IMR-90 (cell line): Measurements from ENCODE around the gene SOBP.

ENCODE experiments used
- MAZ ChIP-seq: IDR thresholded peaks from 2 replicates; pipeline ENCODE4 v1.6.1; 2012; ENCODE audit warnings: low read depth, mild to moderate bottlenecking, low read length, improper control_type of control experiment, moderate library complexity, borderline replicate concordance
- MXI1 ChIP-seq: IDR thresholded peaks from 2 replicates; pipeline ENCODE4 v1.6.1; 2012; ENCODE audit warnings: low read depth, mild to moderate bottlenecking, low read length, moderate library complexity, borderline replicate concordance
- TF ChIP-seq, protein P1 (sequence below): conservative IDR thresholded peaks from 2 replicates; pipeline ENCODE4 v1.5.1; 2012; ENCODE audit warnings: mild to moderate bottlenecking, low read depth, low read length, improper control_type of control experiment

DNA sequence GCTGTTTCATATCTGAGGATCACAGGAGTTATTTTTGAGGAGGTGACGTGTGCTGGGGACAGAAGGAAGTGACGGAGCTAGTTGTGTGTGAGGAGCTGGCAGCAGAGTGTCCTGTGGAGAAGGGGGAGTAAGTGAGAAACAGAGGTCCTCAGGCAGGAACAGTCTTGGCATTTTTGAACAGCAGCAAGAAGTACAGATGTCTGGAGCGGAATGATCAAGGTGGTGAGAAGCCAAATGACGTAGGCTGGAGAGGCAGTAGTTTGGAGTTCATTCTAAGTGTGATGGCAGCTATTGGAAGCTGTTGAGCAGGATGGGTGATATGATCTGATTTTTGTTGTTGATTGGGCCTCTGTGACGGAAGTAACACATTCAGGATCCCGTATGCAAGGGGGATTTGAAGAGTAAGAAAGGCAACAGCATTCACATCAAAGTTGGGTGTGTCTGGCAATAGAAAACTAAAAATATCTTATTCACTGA, 52.3 kb downstream of the SOBP start:
- no peak for TF ChIP-seq MAZ
- TF ChIP-seq, protein P1, sequence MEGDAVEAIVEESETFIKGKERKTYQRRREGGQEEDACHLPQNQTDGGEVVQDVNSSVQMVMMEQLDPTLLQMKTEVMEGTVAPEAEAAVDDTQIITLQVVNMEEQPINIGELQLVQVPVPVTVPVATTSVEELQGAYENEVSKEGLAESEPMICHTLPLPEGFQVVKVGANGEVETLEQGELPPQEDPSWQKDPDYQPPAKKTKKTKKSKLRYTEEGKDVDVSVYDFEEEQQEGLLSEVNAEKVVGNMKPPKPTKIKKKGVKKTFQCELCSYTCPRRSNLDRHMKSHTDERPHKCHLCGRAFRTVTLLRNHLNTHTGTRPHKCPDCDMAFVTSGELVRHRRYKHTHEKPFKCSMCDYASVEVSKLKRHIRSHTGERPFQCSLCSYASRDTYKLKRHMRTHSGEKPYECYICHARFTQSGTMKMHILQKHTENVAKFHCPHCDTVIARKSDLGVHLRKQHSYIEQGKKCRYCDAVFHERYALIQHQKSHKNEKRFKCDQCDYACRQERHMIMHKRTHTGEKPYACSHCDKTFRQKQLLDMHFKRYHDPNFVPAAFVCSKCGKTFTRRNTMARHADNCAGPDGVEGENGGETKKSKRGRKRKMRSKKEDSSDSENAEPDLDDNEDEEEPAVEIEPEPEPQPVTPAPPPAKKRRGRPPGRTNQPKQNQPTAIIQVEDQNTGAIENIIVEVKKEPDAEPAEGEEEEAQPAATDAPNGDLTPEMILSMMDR: no peak
- no peak for TF ChIP-seq MXI1
